ENCODE data around the gene MAK. TPM values are rescaled to one million over a fixed set of nuclear protein-coding genes. Genes with fewer than 3 reads are reported as not detected.
A peak's percentile ranks its signal among the peaks of the same experiment; 100 is the strongest.

The MAK gene
- total and polyA plus RNA-seq, 3 donors from 2014 or later, result 5.3 to 21.2 (median 9.4) TPM

GRCh38 chr6:10838794-10839333 is 525 bp upstream of the MAK start:
- peak overlapping the region; percentile 69 to 74 for H3K4me3 ChIP-seq
- intact Hi-C loops (cut with DNase I; ENCODE audit: low total_unique reads), result no loop called here
- no peaks in the 10 kb centered on the region for H3K36me3 ChIP-seq (ENCODE audit: low read depth, missing control alignments)
- H3K27ac ChIP-seq, result no peak overlapping the region
- DNase-seq, result no peak
- WGBS, 2 donors, result 44 to 56% methylated on average over 8 of the region's 8 CpGs
- H3K9me3 ChIP-seq, result no peaks in the 10 kb centered on the region
- H3K27me3 ChIP-seq, result no peaks in the 10 kb centered on the region
- TF ChIP-seq POLR2A (IDR thresholded peaks at IDR 0.05) (no peak), CTCF (IDR thresholded peaks at IDR 0.05) (no peak)
- H3K4me1 ChIP-seq, result no peaks in the 10 kb centered on the region

GRCh38 chr6:10837622-10837994 is 731 bp downstream of the MAK start:
- intact Hi-C loops (cut with DNase I; ENCODE audit: low total_unique reads), result no loop called here
- 1 to 2% methylated on average over 22 of the region's 22 CpGs for WGBS, 2 donors
- H3K4me1 ChIP-seq, result no peaks in the 10 kb centered on the region
- H3K27me3 ChIP-seq, result no peaks in the 10 kb centered on the region
- H3K4me3 ChIP-seq, result peak overlapping the region; percentile 69 to 74
- DNase-seq, result peak; percentile 20
- H3K9me3 ChIP-seq, result no peaks in the 10 kb centered on the region
- H3K27ac ChIP-seq, result peak overlapping the region in 1 of 2 donors; percentile 43
- no peaks in the 10 kb centered on the region for H3K36me3 ChIP-seq (ENCODE audit: low read depth, missing control alignments)
- TF ChIP-seq POLR2A (IDR thresholded peaks at IDR 0.05) (no peak), CTCF (IDR thresholded peaks at IDR 0.05) (no peak)

GRCh38 chr6:10837009-10837621 is 1.2 kb downstream of the MAK start:
- Histone ChIP-seq H3K4me1 (no peaks in the 10 kb centered on the region), H3K4me3 (peak overlapping the region; percentile 69 to 74), H3K36me3 (ENCODE audit: low read depth, missing control alignments) (no peaks in the 10 kb centered on the region), H3K27me3 (no peaks in the 10 kb centered on the region), H3K27ac (no peak overlapping the region), H3K9me3 (no peaks in the 10 kb centered on the region)
- peak; percentile 36 for DNase-seq
- intact Hi-C loops (cut with DNase I; ENCODE audit: low total_unique reads), result no loop called here
- WGBS, 2 donors, result 1 to 2% methylated on average over 20 of the region's 20 CpGs
- no peak for TF ChIP-seq POLR2A (IDR thresholded peaks at IDR 0.05)
- TF ChIP-seq CTCF (IDR thresholded peaks at IDR 0.05), result no peak

- Histone ChIP-seq H3K36me3 (ENCODE audit: low read depth, missing control alignments) (no peaks in the 10 kb centered on the region), H3K4me1 (no peaks in the 10 kb centered on the region), H3K27me3 (no peaks in the 10 kb centered on the region), H3K9me3 (no peaks in the 10 kb centered on the region), H3K4me3 (no peak overlapping the region), H3K27ac (no peak overlapping the region)
- WGBS, 2 donors, result 96 to 98% methylated on average over 11 of the region's 11 CpGs
- no peak for DNase-seq
- intact Hi-C loops (cut with DNase I; ENCODE audit: low total_unique reads), result no loop called here
- TF ChIP-seq CTCF (IDR thresholded peaks at IDR 0.05) (no peak), POLR2A (IDR thresholded peaks at IDR 0.05) (no peak)
Measured at GRCh38 chr6:10834823-10835222, 3.5 kb downstream of the MAK start.

- Histone ChIP-seq H3K27me3 (no peaks in the 10 kb centered on the region), H3K4me3 (no peak overlapping the region), H3K27ac (no peak overlapping the region), H3K9me3 (no peaks in the 10 kb centered on the region), H3K36me3 (ENCODE audit: low read depth, missing control alignments) (no peaks in the 10 kb centered on the region), H3K4me1 (no peaks in the 10 kb centered on the region)
- no peak for DNase-seq
- intact Hi-C loops (cut with DNase I; ENCODE audit: low total_unique reads), result no loop called here
- TF ChIP-seq POLR2A (IDR thresholded peaks at IDR 0.05), result no peak
- TF ChIP-seq CTCF (IDR thresholded peaks at IDR 0.05), result no peak
- 91 to 93% methylated on average over 2 of the region's 2 CpGs for WGBS, 2 donors
Measured at GRCh38 chr6:10831609-10832008, 6.7 kb downstream of the MAK start.

Data from testis (tissue), 3 donors.